GM12891 (cell line): ENCODE results near the gene TNNT1.

Experiments
- DNase-seq: peaks from one replicate; pipeline ENCODE4 v3.0.0; 2011; ENCODE audit warnings: low spot score; ENCODE audit not compliant: insufficient read length
- FAIRE-seq: peaks from 2 replicates; lab custom pipeline; 2011; peaks lifted over from hg19 to GRCh38; lab: Jason Lieb, UNC
- PAX5 ChIP-seq: IDR thresholded peaks from 2 replicates; pipeline ENCODE4 v1.6.1; 2011; ENCODE audit warnings: low read length, moderate library complexity, mild to moderate bottlenecking; ENCODE audit not compliant: insufficient read depth, severe bottlenecking
- POLR2A ChIP-seq: IDR thresholded peaks from 2 replicates; pipeline ENCODE4 v1.6.1; 2011; ENCODE audit warnings: low read depth, low read length, control low read depth
- POLR2AphosphoS5 ChIP-seq: IDR thresholded peaks from 2 replicates; pipeline ENCODE4 v1.6.1; 2011; ENCODE audit warnings: low read depth, low read length, control low read depth
- POU2F2 ChIP-seq: IDR thresholded peaks from 2 replicates; pipeline ENCODE4 v1.6.1; 2011; ENCODE audit warnings: low read depth, mild to moderate bottlenecking, control low read depth, low read length, moderate library complexity
- SPI1 ChIP-seq: IDR thresholded peaks from 2 replicates; pipeline ENCODE4 v1.6.1; 2011; ENCODE audit warnings: low read depth, low read length, control low read depth
- TAF1 ChIP-seq: IDR thresholded peaks from 2 replicates; pipeline ENCODE4 v1.6.1; 2011; ENCODE audit warnings: low read depth, low read length, control low read depth

TNNT1 gene

DNA sequence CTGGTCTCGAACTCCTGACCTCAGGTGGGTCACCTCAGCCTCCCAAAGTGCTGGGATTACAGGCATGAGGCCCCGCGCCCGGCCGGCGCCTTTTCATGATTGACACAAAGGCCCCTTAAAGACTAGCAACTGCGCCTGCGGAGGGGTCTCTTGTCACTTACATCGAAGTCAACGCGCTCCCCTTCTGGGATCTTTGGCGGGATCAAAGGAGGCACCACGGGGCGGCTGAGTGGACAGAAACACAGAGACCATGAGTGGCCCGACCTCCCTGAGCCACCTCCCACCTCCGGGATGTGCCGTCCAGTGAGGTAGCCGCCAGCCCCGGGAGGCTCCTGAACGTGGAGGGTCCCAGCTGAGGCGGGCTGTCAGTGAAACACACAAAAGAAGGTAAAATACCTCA is 7.3 kb downstream of the TNNT1 start:
- TF ChIP-seq POLR2AphosphoS5 (no peak), PAX5 (no peak), TAF1 (no peak), SPI1 (no peak), POU2F2 (no peak), POLR2A (no peak)
- FAIRE-seq (no peak), DNase-seq (no peak)

DNA sequence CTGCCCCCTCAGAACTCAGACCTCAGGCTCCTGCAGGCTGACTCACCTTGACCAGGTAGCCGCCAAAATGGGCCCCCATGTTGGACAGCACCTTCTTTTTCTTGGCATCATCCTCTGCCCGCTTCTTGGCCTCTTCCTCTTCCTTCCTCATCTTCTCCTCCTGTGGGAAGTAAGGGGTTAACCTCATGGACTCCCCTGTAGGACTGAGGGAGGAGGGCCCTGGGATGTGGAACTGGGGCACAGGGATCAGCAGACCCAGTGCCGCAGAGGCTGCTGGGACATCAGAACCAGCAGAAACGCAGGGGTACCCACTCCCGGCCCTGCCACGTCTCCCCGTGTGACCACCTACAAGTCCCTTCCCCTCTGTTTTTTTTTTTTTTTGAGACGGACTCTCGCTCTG is 11.1 kb downstream of the TNNT1 start:
- no peak for TF ChIP-seq TAF1
- TF ChIP-seq POLR2A: no peak
- no peak for TF ChIP-seq PAX5
- no peak for TF ChIP-seq POU2F2
- TF ChIP-seq POLR2AphosphoS5: no peak
- TF ChIP-seq SPI1: no peak
- FAIRE-seq (no peak), DNase-seq (no peak)

DNA sequence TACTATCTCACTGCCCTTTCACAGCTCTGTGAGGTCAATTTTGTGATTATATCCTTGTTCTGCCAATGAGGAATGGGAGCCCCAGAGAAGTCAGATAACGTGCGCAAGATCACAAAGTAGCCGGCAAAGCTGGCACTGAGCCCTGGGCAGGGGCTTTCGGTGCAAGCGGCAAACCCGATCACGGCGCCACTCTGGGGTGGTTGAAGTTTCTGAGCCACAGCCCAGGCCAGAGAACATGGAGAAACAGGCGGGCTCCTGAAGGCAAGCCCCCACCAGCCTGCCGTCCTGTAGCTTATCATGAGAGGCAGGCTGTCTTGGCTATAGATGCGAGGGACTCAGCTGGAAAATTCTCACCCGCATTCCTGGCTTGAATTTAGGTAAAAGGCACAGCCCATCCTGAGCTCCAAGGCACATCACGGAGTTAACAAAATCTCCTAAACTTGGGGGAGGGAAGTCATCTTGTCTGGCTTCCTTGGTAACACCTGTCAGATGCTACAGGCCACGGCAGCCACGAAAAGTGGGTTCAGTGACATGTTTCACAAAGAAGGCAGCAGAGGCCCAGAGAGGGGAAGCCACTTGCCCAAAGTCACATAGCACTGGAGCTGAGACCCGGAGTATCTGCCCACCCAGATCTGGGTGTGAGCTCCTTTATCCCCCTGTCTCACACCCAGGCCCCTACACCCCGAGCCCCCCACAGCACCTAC is 12.5 kb downstream of the TNNT1 start:
- TF ChIP-seq PAX5: no peak
- TF ChIP-seq TAF1: no peak
- no peak for TF ChIP-seq POLR2AphosphoS5
- TF ChIP-seq SPI1: no peak
- TF ChIP-seq POU2F2: no peak
- TF ChIP-seq POLR2A: no peak
- DNase-seq (no peak), FAIRE-seq (no peak)

DNA sequence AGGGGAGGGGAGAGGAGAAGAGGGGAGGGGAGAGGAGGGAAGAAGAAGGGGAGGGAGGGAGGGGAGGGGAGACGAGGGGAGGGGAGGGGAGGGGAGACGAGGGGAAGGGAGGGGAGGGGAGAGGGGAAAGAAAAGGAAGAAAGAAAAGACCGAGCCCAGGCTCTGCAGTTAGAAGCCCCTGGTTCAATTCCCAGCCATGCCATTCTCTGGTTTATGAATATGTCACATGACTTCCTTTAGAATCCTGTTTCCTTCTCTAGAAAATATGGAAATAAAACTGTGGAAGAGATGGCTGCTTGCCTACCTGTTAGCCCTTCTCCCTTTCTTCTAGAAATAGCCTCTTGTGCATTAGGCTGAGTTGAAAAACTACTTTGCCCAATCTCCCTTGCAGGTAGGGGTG is 14.3 kb downstream of the TNNT1 start:
- TF ChIP-seq TAF1 (no peak), POU2F2 (no peak), PAX5 (no peak), POLR2AphosphoS5 (no peak), SPI1 (no peak), POLR2A (no peak)
- DNase-seq (no peak), FAIRE-seq (no peak)

DNA sequence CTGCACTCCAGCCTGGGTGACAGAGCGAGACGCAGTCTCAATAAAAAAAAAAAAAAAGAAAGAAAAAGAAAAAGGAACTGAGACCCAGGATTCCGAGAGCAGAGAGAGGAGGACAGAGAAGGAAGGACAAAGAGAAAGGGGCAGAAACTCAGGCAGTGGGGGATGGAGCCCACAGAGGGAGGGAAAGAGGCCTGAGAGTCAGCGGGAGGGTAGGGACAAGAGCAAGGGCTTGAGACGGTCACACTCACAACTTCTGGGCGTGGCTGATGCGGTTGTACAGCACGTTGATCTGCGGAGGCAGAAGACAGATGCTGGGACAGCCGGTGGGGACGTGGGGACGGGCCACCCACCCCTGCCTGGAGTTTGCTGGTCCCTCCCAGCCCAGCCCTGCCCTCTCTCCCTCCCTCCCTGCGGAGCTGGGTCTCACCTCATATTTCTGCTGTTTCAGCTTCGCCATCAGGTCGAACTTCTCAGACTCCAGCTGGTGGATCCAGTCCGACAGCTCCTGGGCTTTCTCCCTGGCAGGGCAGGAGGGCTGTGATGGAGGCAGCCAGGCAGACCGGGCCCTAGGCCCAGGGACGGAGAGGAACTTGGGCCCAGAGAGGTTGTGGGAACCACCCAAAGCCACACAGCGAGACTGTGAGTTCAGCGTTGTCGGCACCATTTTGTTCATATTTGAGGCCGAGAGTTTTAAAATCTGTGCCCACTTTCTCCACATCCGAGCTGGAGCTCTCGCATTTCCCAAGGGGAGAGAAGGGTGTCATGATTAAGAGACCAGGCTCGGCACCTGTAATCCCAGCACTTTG is 15.2 kb downstream of the TNNT1 start:
- FAIRE-seq: peak; percentile 60
- TF ChIP-seq TAF1 (no peak), SPI1 (peak; percentile 72)

DNA sequence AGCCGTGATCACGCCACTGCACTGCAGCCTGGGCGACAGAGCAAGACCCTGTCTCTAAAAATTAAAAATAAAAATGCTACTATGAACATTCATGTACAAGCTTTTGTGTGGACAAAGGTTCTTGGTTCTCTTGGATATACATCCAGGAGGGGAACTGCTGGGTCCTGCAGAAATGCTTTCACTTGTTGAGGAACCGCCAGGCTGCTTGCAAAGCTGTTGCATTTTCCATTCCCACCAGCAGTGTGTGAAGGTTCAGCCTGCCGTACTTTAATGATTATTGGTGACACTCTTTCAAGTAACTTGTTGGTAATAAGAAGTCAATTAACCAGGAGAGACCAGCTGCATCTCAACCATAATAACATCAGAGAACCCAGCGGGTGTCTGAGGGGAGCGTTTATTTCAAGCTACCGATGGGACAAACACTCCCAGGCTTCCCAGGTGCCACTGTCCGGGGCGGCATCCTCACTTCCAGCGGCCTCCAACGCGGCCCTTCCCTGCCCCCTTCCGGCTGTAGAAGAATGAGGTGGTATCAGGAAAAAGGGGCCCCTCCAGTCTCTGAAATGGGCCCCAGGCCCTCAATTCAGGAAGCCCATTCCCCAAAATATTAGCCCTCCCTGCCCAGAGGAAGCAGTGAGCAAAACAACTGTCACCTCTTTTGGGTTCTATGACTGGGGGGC is 16.4 kb downstream of the TNNT1 start:
- TF ChIP-seq TAF1: no peak
- TF ChIP-seq POLR2AphosphoS5: no peak
- DNase-seq: no peak
- peak; percentile 40 for FAIRE-seq

More for the DNA sequence above, 15.2 kb downstream of the TNNT1 start:
- DNase-seq: no peak

DNA sequence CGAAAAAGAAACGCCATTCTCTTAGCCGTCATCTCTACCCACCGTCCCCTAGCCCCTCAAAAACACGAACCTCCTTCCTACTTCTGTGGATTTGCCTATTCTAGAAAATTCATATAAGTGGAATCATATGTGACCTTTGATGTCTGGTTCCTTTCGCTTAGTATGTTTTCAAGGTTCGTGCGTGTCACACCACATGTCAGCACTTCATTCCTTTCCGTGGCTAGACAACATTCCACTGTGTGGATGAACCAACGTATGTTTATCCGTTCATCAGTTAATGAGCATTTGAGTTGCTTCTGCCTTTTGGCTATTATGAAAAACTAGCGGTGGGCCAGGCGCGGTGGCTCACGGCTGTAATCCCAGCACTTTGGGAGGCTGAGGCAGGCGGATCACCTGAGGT is 17.6 kb downstream of the TNNT1 start:
- TF ChIP-seq PAX5: no peak
- no peak for TF ChIP-seq POLR2A
- TF ChIP-seq TAF1: no peak
- TF ChIP-seq POU2F2: no peak
- TF ChIP-seq POLR2AphosphoS5: no peak
- no peak for TF ChIP-seq SPI1
- FAIRE-seq (no peak), DNase-seq (no peak)

DNA sequence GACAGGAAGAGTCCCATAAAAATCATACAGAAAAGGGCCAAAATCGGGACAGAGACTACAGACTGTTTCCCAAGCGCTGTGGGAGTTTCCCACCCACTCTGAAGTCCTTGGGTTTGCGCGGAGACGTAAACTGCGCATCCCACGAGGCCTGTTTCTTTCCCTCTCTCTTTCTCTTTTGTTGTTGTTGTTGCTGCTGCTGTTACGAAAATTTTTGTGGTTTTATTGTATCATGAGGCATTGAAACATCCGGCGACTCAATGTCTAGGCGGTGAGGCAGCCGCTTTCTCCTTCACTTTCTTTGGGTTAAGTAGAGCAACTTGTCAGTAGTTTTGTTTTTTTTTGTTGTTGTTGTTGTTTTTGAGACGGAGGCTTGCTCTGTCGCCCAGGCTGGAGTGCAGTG is 30.0 kb downstream of the TNNT1 start:
- DNase-seq (no peak), FAIRE-seq (no peak)
- TF ChIP-seq POU2F2 (no peak), TAF1 (no peak), SPI1 (no peak), PAX5 (no peak), POLR2AphosphoS5 (no peak), POLR2A (no peak)

DNA sequence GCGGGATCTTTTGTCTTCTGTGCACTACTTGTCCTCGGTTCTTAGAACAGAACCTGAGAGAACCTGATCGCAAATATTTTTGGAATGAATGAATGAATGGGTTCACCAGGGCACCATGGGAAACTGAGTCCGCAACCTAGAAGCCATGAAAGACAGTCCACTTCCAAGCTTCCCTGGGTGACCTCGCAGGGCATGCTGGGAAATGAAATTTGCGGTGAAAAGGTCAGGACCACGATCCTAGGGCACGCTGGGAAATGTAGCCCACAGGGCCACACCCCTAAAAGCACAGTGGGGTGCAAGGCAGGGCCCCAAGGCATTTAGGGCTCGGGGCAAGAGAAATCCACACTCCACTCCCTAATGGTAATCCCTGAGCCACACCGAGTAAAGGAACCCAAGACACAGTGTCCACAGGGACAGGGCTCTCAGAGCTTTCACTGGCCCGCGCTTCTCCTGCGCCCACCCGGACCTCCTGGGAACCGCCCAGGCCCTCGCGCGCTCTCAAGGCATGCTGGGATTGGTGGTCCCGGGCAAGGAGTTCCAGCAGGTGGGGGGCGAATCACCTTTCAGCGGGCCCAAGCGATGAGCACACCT is 30.5 kb downstream of the TNNT1 start:
- no peak for DNase-seq
- FAIRE-seq: peak; percentile 51
- no peak for TF ChIP-seq SPI1
- no peak for TF ChIP-seq POLR2AphosphoS5
- TF ChIP-seq TAF1: no peak
- no peak for TF ChIP-seq POU2F2
- no peak for TF ChIP-seq POLR2A
- TF ChIP-seq PAX5: no peak
